Endothelial cell of umbilical vein (primary cell): Measurements from ENCODE around the gene CNTN5.

ENCODE experiments used
- EZH2 ChIP-seq: IDR thresholded peaks from 2 replicates; pipeline ENCODE4 v1.6.1; 2012; ENCODE audit warnings: borderline replicate concordance, low read depth, mild to moderate bottlenecking, moderate library complexity, low read length, inconsistent platforms; ENCODE audit not compliant: severe bottlenecking
- FOS ChIP-seq: IDR thresholded peaks from 2 replicates; pipeline ENCODE4 v1.6.1; 2011; ENCODE audit warnings: mild to moderate bottlenecking, low read length, moderate library complexity, borderline replicate concordance; ENCODE audit not compliant: insufficient read depth
- GATA2 ChIP-seq: IDR thresholded peaks from 2 replicates; pipeline ENCODE4 v1.7.0; 2011; ENCODE audit warnings: low read depth, mild to moderate bottlenecking, moderate library complexity, mixed read lengths, low read length; ENCODE audit not compliant: insufficient read length, insufficient read depth
- MAX ChIP-seq: IDR thresholded peaks from 2 replicates; pipeline ENCODE4 v1.6.1; 2011; ENCODE audit not compliant: insufficient read depth, insufficient read length
- POLR2A ChIP-seq: IDR thresholded peaks from 2 replicates; pipeline ENCODE4 v1.6.1; 2012; ENCODE audit warnings: low read depth, mild to moderate bottlenecking, control low read depth, low read length
- TF ChIP-seq, protein P1 (sequence below), 2 donors: IDR thresholded peaks; 1 replicate in 1 of 2; 2 replicates in 1 of 2; pipeline ENCODE4 v1.5.1; 2011; ENCODE audit warnings: low read length in 2 of 2, mild to moderate bottlenecking in 2 of 2, moderate library complexity in 2 of 2, control low read depth in 1 of 2, inconsistent platforms in 1 of 2, low read depth in 1 of 2; ENCODE audit not compliant: insufficient read depth in 1 of 2; ENCODE audit errors: extremely low read depth in 1 of 2

DNA sequence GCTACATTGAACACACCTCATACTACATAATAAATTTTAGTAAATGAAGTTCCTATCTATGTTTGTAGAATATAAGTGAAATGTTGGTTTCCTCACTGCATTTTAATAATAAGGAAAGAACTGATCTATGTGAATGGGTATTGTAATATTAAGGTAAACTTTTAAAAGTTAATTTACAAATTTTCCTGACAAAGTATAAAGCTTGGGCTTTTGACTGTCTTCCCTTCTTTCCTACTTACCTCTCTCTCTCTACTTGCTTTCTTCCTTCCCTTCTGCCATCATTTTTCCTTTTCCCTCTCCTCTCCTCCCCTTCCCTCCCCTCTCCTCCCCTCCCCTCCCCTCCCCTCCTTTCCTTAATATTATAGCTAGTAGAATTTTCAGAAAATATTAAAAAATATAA lies 798.2 kb downstream of the CNTN5 start:
- no peak for TF ChIP-seq POLR2A
- TF ChIP-seq, protein P1, sequence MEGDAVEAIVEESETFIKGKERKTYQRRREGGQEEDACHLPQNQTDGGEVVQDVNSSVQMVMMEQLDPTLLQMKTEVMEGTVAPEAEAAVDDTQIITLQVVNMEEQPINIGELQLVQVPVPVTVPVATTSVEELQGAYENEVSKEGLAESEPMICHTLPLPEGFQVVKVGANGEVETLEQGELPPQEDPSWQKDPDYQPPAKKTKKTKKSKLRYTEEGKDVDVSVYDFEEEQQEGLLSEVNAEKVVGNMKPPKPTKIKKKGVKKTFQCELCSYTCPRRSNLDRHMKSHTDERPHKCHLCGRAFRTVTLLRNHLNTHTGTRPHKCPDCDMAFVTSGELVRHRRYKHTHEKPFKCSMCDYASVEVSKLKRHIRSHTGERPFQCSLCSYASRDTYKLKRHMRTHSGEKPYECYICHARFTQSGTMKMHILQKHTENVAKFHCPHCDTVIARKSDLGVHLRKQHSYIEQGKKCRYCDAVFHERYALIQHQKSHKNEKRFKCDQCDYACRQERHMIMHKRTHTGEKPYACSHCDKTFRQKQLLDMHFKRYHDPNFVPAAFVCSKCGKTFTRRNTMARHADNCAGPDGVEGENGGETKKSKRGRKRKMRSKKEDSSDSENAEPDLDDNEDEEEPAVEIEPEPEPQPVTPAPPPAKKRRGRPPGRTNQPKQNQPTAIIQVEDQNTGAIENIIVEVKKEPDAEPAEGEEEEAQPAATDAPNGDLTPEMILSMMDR (IDR thresholded peaks at IDR 0.05; ENCODE audit: extremely low read depth in 1 of 2, insufficient read depth in 1 of 2, low read depth in 1 of 2, low read length in 2 of 2): no peak
- no peak for TF ChIP-seq MAX
- TF ChIP-seq EZH2: no peak
- TF ChIP-seq FOS: no peak
- no peak for TF ChIP-seq GATA2
